H1 (cell line): ENCODE measurements around the gene REPIN1. TPM values are rescaled to one million over a fixed set of nuclear protein-coding genes. Genes with fewer than 3 reads are reported as not detected.

Experiments used
- CTCF ChIA-PET: fragments of 300-600 bp; sonication (Branson Sonifier 250); formaldehyde crosslinking; loops from one replicate; lab custom pipeline; 2021; ENCODE audit not compliant: partially characterized antibody; lab: Charles Lee
- POLR2A ChIA-PET: fragments of 300-600 bp; sonication (Branson Sonifier 250); formaldehyde crosslinking; loops from one replicate; lab custom pipeline; 2021; ENCODE audit warnings: inconsistent platforms; ENCODE audit not compliant: partially characterized antibody; lab: Charles Lee
- DNase-seq, 2 experiments: peaks; one replicate each; pipeline versions ENCODE4 v3.0.0 to v3.0.0-alpha.2; 2010 to 2022; ENCODE audit warnings: low spot score in 2 of 2, low read depth in 1 of 2, mixed read lengths in 1 of 2
- FAIRE-seq: peaks from 2 replicates; lab custom pipeline; 2011; peaks lifted over from hg19 to GRCh38; lab: Jason Lieb, UNC
- H2AFZ ChIP-seq: 2 replicates; pipeline ENCODE4 v1.8.1; 2012; ENCODE audit warnings: low read length, inconsistent platforms
- H2AK5ac ChIP-seq: 2 replicates; pipeline ENCODE4 v1.6.1; 2013; ENCODE audit warnings: low read depth, low read length
- H2BK120ac ChIP-seq: replicated peaks from 2 replicates; pipeline ENCODE3; 2013; ENCODE audit warnings: low read depth, low read length, inconsistent platforms
- H2BK12ac ChIP-seq: 2 replicates; pipeline ENCODE4 v1.6.1; 2013; ENCODE audit warnings: low read depth, low read length
- H2BK15ac ChIP-seq: 2 replicates; pipeline ENCODE4 v1.6.1; 2013; ENCODE audit warnings: low read length
- H2BK20ac ChIP-seq: 2 replicates; pipeline ENCODE4 v1.6.1; 2013; ENCODE audit warnings: low read length
- H2BK5ac ChIP-seq: 2 replicates; pipeline ENCODE4 v1.6.1; 2013; ENCODE audit warnings: low read depth, low read length
- H3K14ac ChIP-seq: 2 replicates; pipeline ENCODE4 v1.6.1; 2013; ENCODE audit warnings: inconsistent platforms; ENCODE audit not compliant: insufficient read length
- H3K18ac ChIP-seq: 2 replicates; pipeline ENCODE4 v1.6.1; 2013; ENCODE audit warnings: low read length; ENCODE audit errors: extremely low read depth
- H3K23ac ChIP-seq: 2 replicates; pipeline ENCODE4 v1.6.1; 2013; ENCODE audit warnings: inconsistent platforms; ENCODE audit not compliant: insufficient read length
- H3K23me2 ChIP-seq: 2 replicates; pipeline ENCODE4 v1.6.1; 2013; ENCODE audit warnings: low read depth, low read length
- H3K27ac ChIP-seq: 2 replicates; pipeline ENCODE4 v1.6.1; 2011; ENCODE audit warnings: low read depth, low read length, inconsistent platforms
- H3K27me3 ChIP-seq, 4 experiments: replicated peaks in 1 of 4; 1 replicate in 1 of 4; 2 replicates in 3 of 4; pipeline versions ENCODE4 v1.6.1 to v1.8.1; 2011 to 2013; ENCODE audit warnings: low read length in 3 of 4, mild to moderate bottlenecking in 3 of 4, inconsistent platforms in 2 of 4, mixed read lengths in 2 of 4, moderate library complexity in 1 of 4; ENCODE audit not compliant: control insufficient read depth in 3 of 4, insufficient read depth in 3 of 4; ENCODE audit errors: extremely low read depth in 1 of 4
- H3K36me3 ChIP-seq, 4 experiments: 2 replicates each; pipeline versions ENCODE4 v1.6.1 to v1.8.1; 2011 to 2013; ENCODE audit warnings: mild to moderate bottlenecking in 4 of 4, low read length in 3 of 4, moderate library complexity in 2 of 4, control low read depth in 1 of 4, inconsistent platforms in 1 of 4; ENCODE audit not compliant: insufficient read depth in 4 of 4, control insufficient read depth in 2 of 4
- H3K4ac ChIP-seq: replicated peaks from 2 replicates; pipeline ENCODE3; 2013; ENCODE audit warnings: low read length, low read depth, mixed read lengths, inconsistent platforms; ENCODE audit not compliant: insufficient read length
- H3K4me1 ChIP-seq, 4 experiments: replicated peaks in 1 of 4; 1 replicate in 1 of 4; 2 replicates in 3 of 4; pipeline versions ENCODE4 v1.6.1 to v1.8.1; 2011 to 2013; ENCODE audit warnings: low read length in 3 of 4, inconsistent platforms in 2 of 4, mixed read lengths in 1 of 4; ENCODE audit not compliant: insufficient read depth in 4 of 4, control insufficient read depth in 3 of 4
- H3K4me2 ChIP-seq, 2 experiments: 2 replicates each; pipeline versions ENCODE4 v1.6.1 to v1.8.1; 2011 to 2013; ENCODE audit warnings: low read depth in 2 of 2, low read length in 2 of 2, control low read depth in 1 of 2, inconsistent platforms in 1 of 2, mild to moderate bottlenecking in 1 of 2; ENCODE audit not compliant: insufficient read depth in 1 of 2
- H3K4me3 ChIP-seq, 4 experiments: fragments of 200-600, 300-600 bp in 1 of 4; sonication (generic), shearing (Covaris generic), sonication (Bioruptor Twin) in 1 of 4; 2 replicates each; pipeline versions ENCODE4 v1.5.1 to v1.8.1; 2011 to 2016; ENCODE audit warnings: low read length in 4 of 4, low read depth in 3 of 4, control low read depth in 2 of 4, inconsistent platforms in 2 of 4, mild to moderate bottlenecking in 2 of 4, mixed read lengths in 1 of 4, moderate library complexity in 1 of 4; ENCODE audit not compliant: insufficient read depth in 2 of 4; ENCODE audit errors: extremely low read depth in 1 of 4
- H3K56ac ChIP-seq: replicated peaks from 2 replicates; pipeline ENCODE3; 2013; ENCODE audit warnings: low read depth, mild to moderate bottlenecking, mixed read lengths, low read length, inconsistent platforms; ENCODE audit not compliant: insufficient read length
- H3K79me1 ChIP-seq: 2 replicates; pipeline ENCODE4 v1.6.1; 2013; ENCODE audit warnings: low read depth, low read length, control low read depth
- H3K79me2 ChIP-seq, 2 experiments: 2 replicates each; pipeline versions ENCODE4 v1.6.1 to v1.8.1; 2012 to 2013; ENCODE audit warnings: low read length in 2 of 2, mild to moderate bottlenecking in 2 of 2, inconsistent platforms in 1 of 2; ENCODE audit not compliant: insufficient read depth in 2 of 2, control insufficient read depth in 1 of 2
- H3K9ac ChIP-seq, 4 experiments: replicated peaks in 1 of 4; 1 replicate in 1 of 4; 2 replicates in 3 of 4; pipeline versions ENCODE4 v1.6.1 to v1.8.1; 2011 to 2013; ENCODE audit warnings: low read depth in 3 of 4, low read length in 3 of 4, control low read depth in 2 of 4, mild to moderate bottlenecking in 2 of 4, moderate library complexity in 2 of 4, inconsistent platforms in 1 of 4; ENCODE audit errors: extremely low read depth in 1 of 4
- H3K9me3 ChIP-seq, 2 experiments: 2 replicates each; pipeline versions ENCODE4 v1.6.1 to v1.8.1; 2012 to 2013; ENCODE audit warnings: mild to moderate bottlenecking in 2 of 2, moderate library complexity in 2 of 2, control low read depth in 1 of 2, inconsistent platforms in 1 of 2, low read depth in 1 of 2, low read length in 1 of 2, mixed read lengths in 1 of 2; ENCODE audit not compliant: insufficient read depth in 2 of 2
- H4K20me1 ChIP-seq, 2 experiments: replicated peaks in 1 of 2; 2 replicates each; pipeline versions ENCODE3 to v1.8.1; 2011 to 2013; ENCODE audit warnings: inconsistent platforms in 2 of 2, low read length in 2 of 2, mild to moderate bottlenecking in 1 of 2; ENCODE audit not compliant: insufficient read depth in 2 of 2, control insufficient read depth in 1 of 2
- H4K5ac ChIP-seq: 2 replicates; pipeline ENCODE4 v1.6.1; 2013; ENCODE audit warnings: low read length, low read depth, mixed read lengths, inconsistent platforms; ENCODE audit not compliant: insufficient read length
- H4K8ac ChIP-seq: 2 replicates; pipeline ENCODE4 v1.8.0; 2013; ENCODE audit warnings: mild to moderate bottlenecking, moderate library complexity, low read length, inconsistent platforms; ENCODE audit not compliant: insufficient read depth; ENCODE audit errors: extremely low read depth
- H4K91ac ChIP-seq: replicated peaks from 2 replicates; pipeline ENCODE3; 2013; ENCODE audit warnings: low read length, mixed read lengths, inconsistent platforms; ENCODE audit not compliant: insufficient read length
- ASH2L ChIP-seq: fragments of 200-600, 300-600 bp; sonication (generic); IDR thresholded peaks from one replicate; pipeline ENCODE4 v1.7.1; 2017; ENCODE audit warnings: low read length
- ATF2 ChIP-seq: IDR thresholded peaks from 2 replicates; pipeline ENCODE4 v1.6.1; 2012; ENCODE audit warnings: low read length, inconsistent platforms
- BACH1 ChIP-seq: IDR thresholded peaks from 2 replicates; pipeline ENCODE4 v1.6.1; 2012; ENCODE audit warnings: low read length, improper control_type of control experiment
- CEBPB ChIP-seq: IDR thresholded peaks from 2 replicates; pipeline ENCODE4 v1.6.1; 2012; ENCODE audit warnings: low read depth, low read length
- CHD1 ChIP-seq: IDR thresholded peaks from 2 replicates; pipeline ENCODE4 v1.6.1; 2012; ENCODE audit warnings: low read depth, low read length, improper control_type of control experiment
- GTF2F1 ChIP-seq: IDR thresholded peaks from 2 replicates; pipeline ENCODE4 v1.6.1; 2012; ENCODE audit warnings: low read depth, low read length, improper control_type of control experiment, borderline replicate concordance
- POLR2A ChIP-seq, 2 experiments: IDR thresholded peaks; 1 replicate in 1 of 2; 2 replicates in 1 of 2; pipeline ENCODE4 v1.6.1; 2011; ENCODE audit warnings: low read depth in 2 of 2, low read length in 2 of 2, mild to moderate bottlenecking in 2 of 2; ENCODE audit errors: control extremely low read depth in 1 of 2
- RAD21 ChIP-seq, 2 experiments: IDR thresholded peaks in 1 of 2; conservative IDR thresholded peaks in 1 of 2; 2 replicates each; pipeline ENCODE4 v1.6.1; 2011; ENCODE audit warnings: low read depth in 2 of 2, low read length in 2 of 2, improper control_type of control experiment in 1 of 2, inconsistent platforms in 1 of 2, mild to moderate bottlenecking in 1 of 2, moderate library complexity in 1 of 2
- SAP30 ChIP-seq: fragments of 300-600 bp; sonication (generic); IDR thresholded peaks from 2 replicates; pipeline ENCODE4 v1.7.1; 2012; ENCODE audit warnings: low read length, moderate library complexity, mild to moderate bottlenecking, inconsistent platforms; ENCODE audit not compliant: insufficient read depth, insufficient replicate concordance
- SP2 ChIP-seq: IDR thresholded peaks from 2 replicates; pipeline ENCODE4 v1.6.1; 2012; ENCODE audit warnings: mild to moderate bottlenecking, low read length, inconsistent platforms
- USF2 ChIP-seq: IDR thresholded peaks from 2 replicates; pipeline ENCODE4 v1.6.1; 2011; ENCODE audit warnings: low read length, improper control_type of control experiment
- WGBS, 2 experiments: shearing (Covaris generic) in 1 of 2; methylation state at CpG; one replicate each; pipeline versions ENCODE4 v1.1.6 to v1.1.7; 2013 to 2015; ENCODE audit warnings: low lambda C conversion rate in 2 of 2, mixed read lengths in 2 of 2, inconsistent platforms in 1 of 2, low coverage in 1 of 2, missing lambda C conversion rate in 1 of 2; ENCODE audit not compliant: insufficient replicate concordance in 2 of 2, insufficient coverage in 1 of 2, insufficient read length in 1 of 2; ENCODE audit errors: extremely low coverage in 1 of 2, missing lambda C conversion rate in 1 of 2; 5-methylcytosine and 5-hydroxymethylcytosine counted together
- polyA plus RNA-seq, 7 experiments: library from polyadenylated mRNA; depleted of rRNA in 3 of 7; stranded (reverse) in 5 of 7; unstranded in 2 of 7; fragments of >200 nt in 5 of 7; fragments of 200-250 nt in 2 of 7; gene quantifications; 1 replicate in 5 of 7; 2 replicates in 1 of 7; 4 replicates in 1 of 7; pipeline versions ENCODE4 v1.2.1 to v1.2.3, GENCODE V29; 2011 to 2013; ENCODE audit warnings: missing spikeins in 2 of 7, mixed read lengths in 2 of 7
- total RNA-seq: library from RNA; stranded (reverse); fragmentation: NEBNext Ultra II Directional; extraction: Animal tissue kit (Norgen Biotek cat#: 25700); gene quantifications from 2 replicates; pipeline ENCODE4 v1.2.1, GENCODE V29; 2021

Gene REPIN1
- total and polyA plus RNA-seq, 2 of the 8 experiments (the other 6 are each of a cell fraction or from before 2014, with no cell fraction given) = 98.6 to 125 TPM

GRCh38 chr7:150345012-150345411, 23.6 kb upstream of the REPIN1 start:
- H3K4me3 ChIP-seq = no peak overlapping the region
- H4K20me1 ChIP-seq = no peaks in the 10 kb centered on the region
- peaks cover 16% of the 10 kb centered on the region for H3K23me2 ChIP-seq
- no peaks in the 10 kb centered on the region for H3K79me1 ChIP-seq
- H2AFZ ChIP-seq = no peak overlapping the region
- H3K27ac ChIP-seq = no peak overlapping the region
- peaks cover 4 to 21% (median 11%) of the 10 kb centered on the region in 4 experiments for H3K4me1 ChIP-seq
- H4K8ac ChIP-seq = no peak overlapping the region
- DNase-seq = no peak
- POLR2A ChIA-PET = interaction anchor here (0.6 to 1.9 kb wide), 5 partner anchors 8 to 633 kb away, joined by 3 to 6 read pairs (median 5); no protein-coding TSS in a partner anchor
- H3K9me3 ChIP-seq = peaks cover 0 to 11% of the 10 kb centered on the region in 2 experiments; a peak in 3 of 4 replicates
- H2BK20ac ChIP-seq = no peak overlapping the region
- no peaks in the 10 kb centered on the region for H3K36me3 ChIP-seq
- no peak overlapping the region for H2BK120ac ChIP-seq
- H3K4me2 ChIP-seq = no peak overlapping the region
- no peak overlapping the region for H3K18ac ChIP-seq
- H2BK15ac ChIP-seq = no peak overlapping the region
- no peak overlapping the region for H2BK12ac ChIP-seq
- no peak for FAIRE-seq
- no peak overlapping the region for H2AK5ac ChIP-seq
- WGBS, 2 experiments = 97% methylated on average over 1 of the region's 1 CpG; no CpG with 5 or more reads in 1 of the 2 experiments
- H4K91ac ChIP-seq = no peak overlapping the region
- peaks cover 0 to 12% of the 10 kb centered on the region in 2 experiments; a peak in 2 of 4 replicates for H3K79me2 ChIP-seq
- no peak overlapping the region for H4K5ac ChIP-seq
- no peak overlapping the region for H3K23ac ChIP-seq
- H2BK5ac ChIP-seq = no peak overlapping the region
- CTCF ChIA-PET = interaction anchor here (0.6 to 5.2 kb wide), 3 partner anchors 10 to 170 kb away, joined by 3 to 41 read pairs (median 4); no protein-coding TSS in a partner anchor
- H3K56ac ChIP-seq = no peak overlapping the region
- H3K27me3 ChIP-seq = peaks cover 0 to 26% (median 21%) of the 10 kb centered on the region in 4 experiments; a peak in 6 of 7 replicates
- no peak overlapping the region for H3K9ac ChIP-seq
- no peak overlapping the region for H3K4ac ChIP-seq
- no peak overlapping the region for H3K14ac ChIP-seq
- no peak for TF ChIP-seq SP2
- TF ChIP-seq SAP30 = no peak
- TF ChIP-seq ATF2 = no peak
- TF ChIP-seq POLR2A (IDR thresholded peaks at IDR 0.05; ENCODE audit: control extremely low read depth in 1 of 2, low read depth in 2 of 2, low read length in 2 of 2) = no peak
- no peak for TF ChIP-seq RAD21 (IDR thresholded peaks at IDR 0.05 in 1 of 2, conservative IDR thresholded peaks at IDR 0.05 in 1 of 2; ENCODE audit: low read depth in 2 of 2, low read length in 2 of 2)
- TF ChIP-seq USF2 = no peak
- no peak for TF ChIP-seq CHD1
- TF ChIP-seq GTF2F1 = no peak
- no peak for TF ChIP-seq BACH1
- no peak for TF ChIP-seq CEBPB
- no peak for TF ChIP-seq ASH2L
